ENCODE data around the gene ATP6V1G2. TPM values are rescaled to one million over a fixed set of nuclear protein-coding genes. Genes with fewer than 3 reads are reported as not detected.

Gene ATP6V1G2
- total and polyA plus RNA-seq, 2 of the 8 experiments (the other 6 are each of a cell fraction or from before 2014, with no cell fraction given), result 3.0 to 5.7 TPM

DNA sequence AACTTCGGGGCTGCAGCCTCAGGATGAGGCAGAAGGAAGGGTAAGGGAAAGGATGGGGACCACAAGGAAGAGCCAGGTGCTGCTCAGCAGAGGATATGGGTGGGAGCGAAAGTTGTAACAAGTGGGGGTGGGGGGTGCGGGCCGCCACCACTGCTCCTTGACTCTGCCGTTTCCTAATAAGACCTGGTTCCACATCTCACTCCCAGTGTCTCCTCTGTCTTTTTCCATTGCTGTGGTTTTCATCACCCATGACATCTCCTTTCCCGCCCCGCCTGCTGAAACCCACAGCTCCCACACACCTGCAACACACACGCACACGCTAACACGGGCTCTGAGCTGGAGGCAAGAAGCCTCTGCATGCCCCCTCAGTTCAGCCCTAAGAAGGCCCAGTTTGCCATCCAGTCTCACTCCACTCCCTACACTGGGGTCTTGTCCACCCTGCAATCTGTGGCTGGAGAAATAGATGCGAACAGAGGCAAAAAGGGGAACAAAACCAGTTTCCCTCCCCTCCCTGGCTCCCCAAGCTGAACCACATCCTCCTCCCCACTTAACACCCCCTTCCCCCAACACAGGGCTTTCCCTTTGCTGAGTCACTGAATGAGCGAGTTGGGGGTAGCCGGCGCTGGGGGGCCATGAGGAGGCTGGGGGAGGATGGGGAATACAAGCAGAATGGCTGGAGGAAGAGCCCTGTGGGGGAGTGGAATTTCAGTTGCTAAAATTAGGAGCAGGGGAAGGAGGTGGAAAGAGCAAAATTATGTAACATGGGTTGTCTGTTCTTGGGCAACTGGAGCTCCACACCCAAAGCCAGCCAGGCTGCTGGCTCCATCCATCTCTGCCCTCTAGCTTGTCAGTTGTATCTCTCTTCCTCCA, 12.5 kb upstream of the ATP6V1G2 start (continued):
- TF ChIP-seq EZH2 (IDR thresholded peaks at IDR 0.05; ENCODE audit: low read depth, low read length, severe bottlenecking) (no peak), HDAC6 (IDR thresholded peaks at IDR 0.05; ENCODE audit: low read depth, low read length) (no peak), TBP (IDR thresholded peaks at IDR 0.05; ENCODE audit: low read depth, low read length) (no peak), SIN3A (conservative IDR thresholded peaks at IDR 0.05 in 1 of 2, IDR thresholded peaks at IDR 0.05 in 1 of 2; ENCODE audit: low read depth in 1 of 2, low read length in 2 of 2) (no peak), EP300 (IDR thresholded peaks at IDR 0.05; ENCODE audit: borderline replicate concordance in 1 of 2, low read depth in 2 of 2, low read length in 2 of 2) (no peak)

Data from H1 (cell line).